Cardiac fibroblast (primary cell): ENCODE data around the gene RASA3.
A peak's percentile ranks its signal among the peaks of the same experiment; 100 is the strongest.
"Not testable (repeated sequence)": the region's sequence is repeated elsewhere in the genome, so short reads cannot be mapped to it uniquely, and the experiment has no call there.

ENCODE experiments used
- DNase-seq, 2 donors: peaks; one replicate each; pipeline versions ENCODE4 v3.0.0 to v3.0.0-alpha.2; 2010; ENCODE audit warnings: low read depth in 2 of 2
- H3K4me3 ChIP-seq, 2 donors: replicated peaks in 1 of 2; 1 replicate in 1 of 2; 2 replicates in 1 of 2; pipeline ENCODE4 v1.5.1; 2011; ENCODE audit warnings: low read depth in 2 of 2, low read length in 2 of 2, mild to moderate bottlenecking in 2 of 2, moderate library complexity in 1 of 2
- TF ChIP-seq, protein P1 (sequence below): IDR thresholded peaks from one replicate; pipeline ENCODE4 v1.5.1; 2011; ENCODE audit warnings: low read depth, mild to moderate bottlenecking, low read length, inconsistent platforms

Gene RASA3

DNA sequence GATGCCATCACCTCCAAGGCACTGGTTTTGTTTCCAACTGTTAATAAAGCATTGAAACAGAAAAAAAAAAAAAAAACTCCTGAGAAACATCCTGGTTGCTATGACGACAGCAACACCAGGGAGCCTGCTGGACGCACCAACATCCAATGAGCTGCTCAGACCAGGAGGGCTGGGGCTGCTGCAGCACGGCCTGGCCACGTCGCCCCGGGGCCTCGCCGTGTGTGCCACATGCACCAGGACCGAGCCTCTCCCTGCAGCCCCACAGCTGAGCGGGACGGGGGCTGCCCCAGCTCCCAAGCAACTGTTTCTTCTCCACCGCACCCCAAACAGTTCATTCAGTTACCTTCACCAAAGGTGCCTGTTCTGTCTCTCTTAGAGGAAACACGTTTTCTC, 54.5 kb downstream of the RASA3 start:
- H3K4me3 ChIP-seq = no peak overlapping the region
- DNase-seq = peak; percentile 58 to 85
- TF ChIP-seq, protein P1, sequence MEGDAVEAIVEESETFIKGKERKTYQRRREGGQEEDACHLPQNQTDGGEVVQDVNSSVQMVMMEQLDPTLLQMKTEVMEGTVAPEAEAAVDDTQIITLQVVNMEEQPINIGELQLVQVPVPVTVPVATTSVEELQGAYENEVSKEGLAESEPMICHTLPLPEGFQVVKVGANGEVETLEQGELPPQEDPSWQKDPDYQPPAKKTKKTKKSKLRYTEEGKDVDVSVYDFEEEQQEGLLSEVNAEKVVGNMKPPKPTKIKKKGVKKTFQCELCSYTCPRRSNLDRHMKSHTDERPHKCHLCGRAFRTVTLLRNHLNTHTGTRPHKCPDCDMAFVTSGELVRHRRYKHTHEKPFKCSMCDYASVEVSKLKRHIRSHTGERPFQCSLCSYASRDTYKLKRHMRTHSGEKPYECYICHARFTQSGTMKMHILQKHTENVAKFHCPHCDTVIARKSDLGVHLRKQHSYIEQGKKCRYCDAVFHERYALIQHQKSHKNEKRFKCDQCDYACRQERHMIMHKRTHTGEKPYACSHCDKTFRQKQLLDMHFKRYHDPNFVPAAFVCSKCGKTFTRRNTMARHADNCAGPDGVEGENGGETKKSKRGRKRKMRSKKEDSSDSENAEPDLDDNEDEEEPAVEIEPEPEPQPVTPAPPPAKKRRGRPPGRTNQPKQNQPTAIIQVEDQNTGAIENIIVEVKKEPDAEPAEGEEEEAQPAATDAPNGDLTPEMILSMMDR = no peak

DNA sequence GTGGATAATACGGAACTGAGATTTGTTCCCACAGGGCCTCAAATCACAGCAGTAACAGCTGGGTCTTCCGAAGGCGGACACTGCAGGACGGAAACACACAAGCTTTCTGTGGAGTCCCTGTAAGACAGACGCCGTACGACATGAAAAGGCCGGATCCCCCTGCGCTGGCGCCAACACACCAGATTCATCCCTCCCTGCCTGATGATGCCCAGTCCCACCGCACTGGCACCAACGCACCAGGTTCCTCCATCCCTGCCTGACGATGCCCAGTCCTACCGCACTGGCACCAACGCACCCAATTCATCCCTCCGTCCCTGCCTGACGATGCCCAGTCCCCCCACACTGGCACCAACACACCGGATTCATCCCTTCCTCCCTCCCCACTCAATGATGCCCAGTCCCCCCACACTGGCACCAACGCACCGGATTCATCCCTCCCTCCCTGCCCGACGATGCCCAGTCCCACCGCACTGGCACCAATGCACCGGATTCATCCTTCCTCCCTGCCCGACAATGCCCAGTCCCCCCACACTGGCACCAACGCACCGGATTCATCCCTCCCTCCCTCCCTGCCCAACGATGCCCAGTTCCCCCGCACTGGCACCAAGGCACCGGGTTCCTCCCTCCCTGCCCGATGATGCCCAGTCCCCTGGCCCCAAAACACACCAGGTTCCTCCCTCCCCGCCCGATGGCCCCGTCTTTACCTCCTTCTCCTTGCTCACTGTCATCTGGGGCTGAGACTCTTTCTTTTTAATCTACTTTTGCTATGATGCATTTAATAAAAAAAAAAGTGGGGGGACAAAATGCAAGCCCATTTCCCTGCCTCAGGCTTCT, 55.1 kb downstream of the RASA3 start:
- DNase-seq = no peak
- H3K4me3 ChIP-seq = no peak overlapping the region
- TF ChIP-seq, protein P1 = no peak

DNA sequence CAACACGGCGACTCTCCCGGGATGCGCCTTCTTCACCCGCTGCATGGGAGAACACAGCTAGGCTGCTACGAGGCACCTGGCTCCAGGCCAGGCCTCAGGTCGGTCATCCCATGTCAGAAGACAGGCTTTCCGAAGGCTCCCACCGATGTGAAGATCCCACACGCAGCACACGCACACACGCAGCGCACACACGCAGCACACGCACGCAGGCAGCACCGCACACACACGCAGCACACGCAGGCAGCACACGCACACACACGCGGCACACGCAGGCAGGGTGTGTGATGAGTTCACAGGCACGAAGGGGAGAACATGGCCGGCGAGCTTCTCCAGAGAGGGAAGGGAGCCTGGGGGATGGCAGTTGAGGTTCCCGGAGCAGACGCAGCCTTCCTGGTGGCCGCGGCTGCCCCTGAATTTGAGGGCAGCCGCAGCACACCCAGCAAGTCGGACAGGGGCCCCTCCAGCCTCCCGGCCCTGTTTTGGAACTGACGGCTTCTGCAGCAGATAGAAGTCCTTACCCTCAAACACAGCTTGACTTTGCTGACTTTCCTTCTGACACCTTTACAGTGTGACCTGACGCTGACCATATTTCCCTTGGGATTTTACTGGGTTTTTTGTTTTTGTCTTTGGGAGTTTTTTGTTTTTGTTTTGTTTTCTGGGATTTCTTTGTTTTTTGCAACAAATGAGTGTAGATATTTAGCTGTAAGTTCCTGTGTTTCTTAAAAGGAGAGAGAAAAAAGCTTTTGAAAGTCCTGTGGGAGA, 55.9 kb downstream of the RASA3 start:
- TF ChIP-seq, protein P1 = no peak
- DNase-seq = no peak
- H3K4me3 ChIP-seq = no peak overlapping the region

DNA sequence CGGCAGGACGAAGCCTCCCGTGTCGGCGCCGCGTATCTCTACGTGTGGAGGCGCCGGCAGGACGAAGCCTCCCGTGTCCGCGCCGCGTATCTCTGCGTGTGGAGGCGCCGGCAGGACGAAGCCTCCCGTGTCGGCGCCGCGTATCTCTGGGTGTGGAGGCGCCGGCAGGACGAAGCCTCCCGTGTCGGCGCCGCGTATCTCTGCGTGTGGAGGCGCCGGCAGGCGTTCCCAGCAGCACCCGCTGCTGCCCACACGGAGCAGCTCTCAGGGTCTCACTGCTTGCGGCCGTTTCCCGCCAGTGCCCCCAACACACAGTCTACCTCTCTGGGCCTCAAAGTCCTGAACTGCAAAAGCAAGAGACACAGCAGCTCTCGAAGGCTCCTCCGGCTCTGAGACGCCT, 56.6 kb downstream of the RASA3 start:
- H3K4me3 ChIP-seq, DNase-seq: not testable (repeated sequence)

DNA sequence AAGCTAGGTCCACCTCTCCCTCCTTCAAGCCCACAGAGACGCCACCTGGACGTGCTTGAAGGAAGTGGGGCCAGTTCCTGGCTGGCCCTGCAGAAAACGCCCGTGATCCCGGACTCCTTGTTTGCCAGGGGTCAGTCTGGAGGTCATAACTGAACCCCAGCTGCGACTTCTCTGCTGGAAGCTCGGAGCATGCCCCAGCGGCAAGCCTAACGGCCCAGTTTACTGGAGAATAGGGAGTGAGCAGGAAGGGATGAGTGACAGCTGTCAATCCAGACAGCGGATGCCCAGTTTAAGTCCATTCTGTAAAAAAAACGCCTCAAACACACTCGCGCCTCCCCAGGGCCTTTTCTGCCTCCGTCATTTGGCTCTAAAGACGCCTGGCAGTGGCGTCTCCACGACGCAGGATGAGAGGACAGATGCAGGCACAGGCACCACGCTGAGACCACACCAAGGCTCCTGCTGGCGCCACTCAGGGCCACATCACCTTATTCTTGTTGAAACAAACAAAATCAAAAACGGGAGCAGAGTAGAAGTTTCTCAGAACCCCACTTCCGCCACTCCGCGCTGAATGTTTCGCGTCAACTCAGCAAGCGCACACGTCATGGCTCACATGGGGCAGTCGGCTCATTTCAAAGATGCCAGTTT, 57.6 kb downstream of the RASA3 start:
- TF ChIP-seq, protein P1 = no peak
- no peak overlapping the region for H3K4me3 ChIP-seq
- no peak for DNase-seq

DNA sequence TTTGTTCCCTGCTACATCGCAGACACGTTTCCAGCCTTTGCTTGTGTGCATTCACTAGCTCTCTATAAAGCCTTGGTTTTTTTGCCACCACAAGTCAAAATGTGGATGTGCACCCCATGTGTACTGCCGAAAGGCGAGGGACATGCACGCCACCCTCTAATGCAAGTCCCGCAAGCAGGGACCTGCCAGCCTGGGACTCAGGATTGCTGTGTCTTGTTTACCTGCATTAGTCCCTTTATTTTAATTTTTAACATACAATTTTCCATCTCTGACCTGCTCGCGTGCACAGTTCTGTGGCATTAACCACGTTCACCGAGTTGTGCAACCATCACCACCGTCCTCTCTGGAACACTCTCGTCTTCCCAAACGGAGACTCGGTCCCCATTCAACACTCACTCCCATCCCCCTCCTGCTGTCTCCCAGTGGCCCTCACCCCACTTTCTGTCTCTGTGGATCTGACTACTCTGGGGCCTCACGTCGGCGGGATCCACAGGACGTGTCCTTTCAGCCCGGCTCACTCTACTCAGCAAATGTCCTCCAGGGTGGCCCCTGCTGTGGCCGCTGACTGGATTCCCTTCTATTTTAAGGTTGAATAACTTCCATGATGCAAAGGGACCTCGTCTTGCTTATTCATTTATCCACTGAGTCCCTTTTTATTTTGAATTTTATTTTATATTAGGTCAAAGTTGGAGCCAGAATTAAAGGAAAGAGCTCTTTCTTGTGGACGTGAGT, 58.4 kb downstream of the RASA3 start:
- H3K4me3 ChIP-seq = no peak overlapping the region
- TF ChIP-seq, protein P1 = no peak
- DNase-seq = no peak
